OCI-LY7 (cell line): Measurements from ENCODE around the gene RNU6-8. TPM values are rescaled to one million over a fixed set of nuclear protein-coding genes. Genes with fewer than 3 reads are reported as not detected.

Source experiments
- Bru-seq: library from RNA; stranded (reverse); fragments of 400-500 nt; gene quantifications from one replicate; lab custom pipeline; 2021; lab: Mats Ljungman, UMichigan
- BruChase-seq, 2 experiments: library from RNA; stranded (reverse); fragments of 400-500 nt; gene quantifications; one replicate each; lab custom pipeline; 2021; lab: Mats Ljungman, UMichigan
- BruUV-seq: library from RNA; stranded (reverse); fragments of 400-500 nt; replicated peaks from 2 replicates; lab custom pipeline; 2021; lab: Mats Ljungman, UMichigan
- CTCF ChIA-PET: fragments of 300-600 bp; sonication (Branson Sonifier 250); formaldehyde crosslinking; loops from one replicate; lab custom pipeline; 2022; ENCODE audit warnings: antibody characterized with exemption; ENCODE audit not compliant: unreplicated experiment; lab: Charles Lee
- POLR2A ChIA-PET: fragments of 300-600 bp; sonication (Branson Sonifier 250); formaldehyde crosslinking; loops from one replicate; lab custom pipeline; 2022; ENCODE audit warnings: antibody characterized with exemption; lab: Charles Lee
- DNase-seq: peaks from one replicate; pipeline ENCODE4 v3.0.0-alpha.2; 2015; ENCODE audit warnings: low spot score
- H2AFZ ChIP-seq: fragments of 200-600 bp; sonication (generic), shearing (Covaris generic); 2 replicates; pipeline ENCODE4 v1.6.1; 2014; ENCODE audit warnings: mild to moderate bottlenecking, antibody characterized with exemption, low read length, moderate library complexity
- H3K27ac ChIP-seq: fragments of 200-600 bp; sonication (generic); 2 replicates; pipeline ENCODE4 v1.5.1; 2014; ENCODE audit warnings: mixed run types, low read depth, mild to moderate bottlenecking, moderate library complexity, low read length, inconsistent platforms; ENCODE audit not compliant: poor library complexity, severe bottlenecking
- H3K36me3 ChIP-seq: fragments of 200-600 bp; sonication (generic); 2 replicates; pipeline ENCODE4 v1.6.1; 2014; ENCODE audit warnings: mild to moderate bottlenecking, antibody characterized with exemption, low read length, moderate library complexity, mixed read lengths; ENCODE audit not compliant: insufficient read depth
- H3K4me1 ChIP-seq: fragments of 200-600 bp; sonication (generic); 2 replicates; pipeline ENCODE4 v1.5.1; 2014; ENCODE audit warnings: mild to moderate bottlenecking, low read length; ENCODE audit not compliant: insufficient read depth, poor library complexity, severe bottlenecking
- H3K4me2 ChIP-seq: fragments of 200-600 bp; sonication (generic); 2 replicates; pipeline ENCODE4 v1.6.1; 2014; ENCODE audit warnings: mild to moderate bottlenecking, low read length
- H3K4me3 ChIP-seq: fragments of 200-600 bp; sonication (generic); 2 replicates; pipeline ENCODE4 v1.5.1; 2014; ENCODE audit warnings: mild to moderate bottlenecking, low read depth, low read length; ENCODE audit not compliant: poor library complexity, severe bottlenecking
- H3K79me2 ChIP-seq: fragments of 200-600 bp; sonication (generic); 2 replicates; pipeline ENCODE4 v1.6.1; 2016; ENCODE audit warnings: low read depth, mild to moderate bottlenecking, low read length, moderate library complexity, mixed read lengths; ENCODE audit not compliant: insufficient read depth
- H3K9me2 ChIP-seq: fragments of 200-600 bp; sonication (generic); 2 replicates; pipeline ENCODE4 v1.6.1; 2016; ENCODE audit warnings: mild to moderate bottlenecking, low read length, mixed read lengths; ENCODE audit not compliant: insufficient read depth
- H3K9me3 ChIP-seq: fragments of 200-600 bp; sonication (generic); 2 replicates; pipeline ENCODE4 v1.6.1; 2014; ENCODE audit warnings: mild to moderate bottlenecking, mixed run types, low read length, mixed read lengths
- H4K20me1 ChIP-seq: fragments of 200-600 bp; sonication (generic); 2 replicates; pipeline ENCODE4 v1.6.1; 2014; ENCODE audit warnings: mild to moderate bottlenecking, antibody characterized with exemption, low read length, moderate library complexity, mixed read lengths; ENCODE audit not compliant: insufficient read depth
- EZH2phosphoT487 ChIP-seq: fragments of 200-600 bp; sonication (generic); IDR thresholded peaks from 2 replicates; pipeline ENCODE4 v1.6.1; 2018; ENCODE audit warnings: low read depth, borderline replicate concordance, mild to moderate bottlenecking, mixed run types, antibody characterized with exemption, low read length, moderate library complexity, mixed read lengths
- intact Hi-C: fragments of 100-400 bp; cut with micrococcal nuclease; formaldehyde crosslinking; loops from one replicate; pipeline ENCODE4 v1.10.0; 2022; ENCODE audit not compliant: unreplicated experiment
- long read RNA-seq: library from polyadenylated mRNA; stranded (forward); transcript quantifications from one replicate; pipeline ENCODE4 v2.0.0, GENCODE V29; 2022
- total RNA-seq, 2 experiments: library from RNA; depleted of rRNA in 1 of 2; stranded (reverse); fragments of >200 nt in 1 of 2; shearing (Covaris generic) in 1 of 2; gene quantifications; 2 replicates each; pipeline ENCODE4 v1.2.3, GENCODE V29; 2014 to 2022
- TF ChIP-seq, protein P1 (sequence below): fragments of 200-600 bp; sonication (generic); conservative IDR thresholded peaks from 2 replicates; pipeline ENCODE4 v1.5.1; 2014; ENCODE audit warnings: mild to moderate bottlenecking, antibody characterized with exemption, low read length, moderate library complexity, mixed read lengths

RNU6-8 gene
- total RNA-seq (2014; rRNA removed; shearing (Covaris generic)) (not detected in 2 replicates), total RNA-seq (2022) (not detected in 2 replicates), Bru-seq, nascent RNA (percentile 45 among the genes with signal in this experiment), BruChase-seq, experiment 1, labeled RNA remaining after a 6-hour chase (percentile 38 among the genes with signal in this experiment), BruChase-seq, experiment 2, labeled RNA remaining after a 2-hour chase (percentile 39 among the genes with signal in this experiment)
- long read RNA-seq, partial matches to known transcripts = 0 of 4 reads
- long read RNA-seq, other reads (novel, unspliced or antisense) = 0 of 4 reads

DNA sequence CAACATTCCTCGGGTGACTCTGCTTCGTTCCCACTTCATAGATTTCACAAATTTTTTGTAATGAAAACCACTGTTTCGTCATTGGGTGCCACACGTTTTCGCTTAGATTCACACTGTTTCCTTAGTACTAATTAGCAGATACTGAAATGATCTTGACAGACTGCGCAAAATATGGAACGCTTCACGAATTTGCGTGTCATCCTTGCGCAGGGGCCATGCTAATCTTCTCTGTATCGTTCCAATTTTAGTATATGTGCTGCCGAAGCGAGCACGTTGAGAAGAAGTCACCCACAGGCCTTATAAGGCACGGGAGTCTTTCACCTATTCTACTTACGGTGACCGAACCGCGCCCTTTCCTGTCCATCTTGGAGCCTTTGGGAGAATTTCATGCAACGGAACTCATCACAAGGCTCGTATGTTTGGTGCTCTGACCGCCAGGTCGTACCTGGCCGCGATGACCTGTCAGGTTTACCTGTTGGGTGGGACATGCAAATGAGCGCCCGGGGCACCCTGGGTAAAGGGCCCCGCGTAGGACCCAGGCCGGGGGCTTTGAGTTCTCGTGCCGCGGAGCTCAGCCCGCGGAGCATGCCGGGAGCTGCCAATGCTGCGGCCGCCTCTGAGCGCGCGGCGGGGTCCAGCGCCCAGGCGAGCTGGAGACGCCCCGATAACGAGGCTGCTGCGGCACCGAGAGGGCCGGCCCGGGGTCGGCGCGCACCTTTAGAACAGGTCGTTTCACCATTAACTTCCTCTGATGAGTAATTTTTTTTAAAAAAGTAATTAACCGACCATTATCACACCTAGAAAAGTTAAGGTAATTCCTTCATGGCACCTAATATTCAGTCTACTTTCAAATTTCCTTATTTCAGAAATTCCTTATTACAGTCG is at the start of gene RNU6-8:
Gene RNU6-8, minus strand, starts transcription at position 272 of the 885 bp plus-strand sequence.
- CTCF ChIA-PET = no interaction called here
- Histone ChIP-seq H4K20me1 (no peaks in the 10 kb centered on the region), H3K27ac (peak within 1 kb of the TSS; percentile 31)

DNA sequence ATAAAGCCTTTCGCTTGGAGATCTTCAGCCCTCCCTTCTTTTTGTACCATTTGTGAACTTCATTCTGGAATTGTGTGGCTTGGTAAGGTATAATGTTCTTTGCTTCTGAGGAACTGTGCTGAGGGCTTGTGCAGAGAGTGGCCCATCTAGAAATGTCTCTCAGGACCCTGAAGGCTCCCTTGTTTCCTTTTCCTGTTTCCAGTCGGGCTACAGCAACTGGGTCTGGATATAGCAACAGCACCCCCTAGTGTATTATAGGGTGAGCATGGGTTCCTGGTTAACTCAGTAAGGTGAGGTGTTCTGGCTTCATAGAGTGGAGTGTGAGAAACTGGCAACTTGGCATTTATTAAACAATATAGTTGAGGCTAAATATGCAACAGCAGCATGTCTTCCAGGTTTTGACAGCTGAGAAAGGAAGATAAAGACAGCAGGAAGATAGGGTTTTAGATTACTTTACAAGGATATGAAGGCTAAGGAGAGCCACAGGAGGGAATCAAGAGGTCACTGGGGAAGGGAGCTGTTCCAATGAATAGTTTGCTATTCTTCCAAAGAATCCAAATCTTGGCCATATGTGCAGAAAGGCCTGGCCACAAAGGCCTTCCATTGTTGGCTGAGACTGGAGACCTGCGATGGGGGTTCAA is 49.1 kb upstream of the RNU6-8 start:
- no peak overlapping the region for H3K4me3 ChIP-seq
- no peak for TF ChIP-seq EZH2phosphoT487
- TF ChIP-seq, protein P1, sequence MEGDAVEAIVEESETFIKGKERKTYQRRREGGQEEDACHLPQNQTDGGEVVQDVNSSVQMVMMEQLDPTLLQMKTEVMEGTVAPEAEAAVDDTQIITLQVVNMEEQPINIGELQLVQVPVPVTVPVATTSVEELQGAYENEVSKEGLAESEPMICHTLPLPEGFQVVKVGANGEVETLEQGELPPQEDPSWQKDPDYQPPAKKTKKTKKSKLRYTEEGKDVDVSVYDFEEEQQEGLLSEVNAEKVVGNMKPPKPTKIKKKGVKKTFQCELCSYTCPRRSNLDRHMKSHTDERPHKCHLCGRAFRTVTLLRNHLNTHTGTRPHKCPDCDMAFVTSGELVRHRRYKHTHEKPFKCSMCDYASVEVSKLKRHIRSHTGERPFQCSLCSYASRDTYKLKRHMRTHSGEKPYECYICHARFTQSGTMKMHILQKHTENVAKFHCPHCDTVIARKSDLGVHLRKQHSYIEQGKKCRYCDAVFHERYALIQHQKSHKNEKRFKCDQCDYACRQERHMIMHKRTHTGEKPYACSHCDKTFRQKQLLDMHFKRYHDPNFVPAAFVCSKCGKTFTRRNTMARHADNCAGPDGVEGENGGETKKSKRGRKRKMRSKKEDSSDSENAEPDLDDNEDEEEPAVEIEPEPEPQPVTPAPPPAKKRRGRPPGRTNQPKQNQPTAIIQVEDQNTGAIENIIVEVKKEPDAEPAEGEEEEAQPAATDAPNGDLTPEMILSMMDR = peak; percentile 95
- H3K36me3 ChIP-seq = no peaks in the 10 kb centered on the region
- CTCF ChIA-PET = interaction anchor here (0.9 kb wide), 1 partner anchor 325 kb away, joined by 3 read pairs; no protein-coding TSS in a partner anchor
- H3K4me1 ChIP-seq = no peaks in the 10 kb centered on the region
- DNase-seq = peak; percentile 79
- no peak overlapping the region for H3K4me2 ChIP-seq
- H2AFZ ChIP-seq = peak overlapping the region; percentile 65; the same call in 1 of the 2 replicates
- no TSS peak for BruUV-seq
- no peaks in the 10 kb centered on the region for H4K20me1 ChIP-seq
- no peaks in the 10 kb centered on the region for H3K9me2 ChIP-seq
- H3K79me2 ChIP-seq = no peaks in the 10 kb centered on the region
- intact Hi-C loops = loop anchor here (1.0 to 5.0 kb wide), 5 partner anchors 179 to 741 kb away; no protein-coding TSS in a partner anchor
- POLR2A ChIA-PET = interaction anchor here (0.7 to 0.9 kb wide), 3 partner anchors 175 to 245 kb away, joined by 3 read pairs; partner anchors contain the start of gene ARHGAP5
- H3K27ac ChIP-seq = no peak overlapping the region
- no peaks in the 10 kb centered on the region for H3K9me3 ChIP-seq

More for the DNA sequence above, at the start of gene RNU6-8:
- H2AFZ ChIP-seq = peak within 1 kb of the TSS; percentile 97
- no peaks in the 10 kb centered on the region for H3K9me3 ChIP-seq
- intact Hi-C loops = loop anchor here (1.0 to 10.0 kb wide), 6 partner anchors 127 to 1641 kb away; partner anchors contain the start of genes DTD2, HECTD1, NUBPL and SCFD1
- peaks cover 39% of the 10 kb centered on the region for H3K4me1 ChIP-seq
- no TSS peak for BruUV-seq
- peak; percentile 93 for DNase-seq
- POLR2A ChIA-PET = interaction anchor here (0.7 to 1.1 kb wide), 2 partner anchors 128 to 363 kb away, joined by 3 to 4 read pairs; no protein-coding TSS in a partner anchor
- no peaks in the 10 kb centered on the region for H3K79me2 ChIP-seq
- H3K36me3 ChIP-seq = no peaks in the 10 kb centered on the region
- no peaks in the 10 kb centered on the region for H3K9me2 ChIP-seq
- H3K4me2 ChIP-seq = peak within 1 kb of the TSS; percentile 96
- H3K4me3 ChIP-seq = peak within 1 kb of the TSS; percentile 80
- TF ChIP-seq, protein P1 = no peak
